ENCODE data around the gene CAB39L. TPM values are rescaled to one million over a fixed set of nuclear protein-coding genes. Genes with fewer than 3 reads are reported as not detected.

The CAB39L gene
- polyA plus RNA-seq, 1 of the 3 experiments (the other 2 are of a cell fraction) = 2.6 TPM

DNA sequence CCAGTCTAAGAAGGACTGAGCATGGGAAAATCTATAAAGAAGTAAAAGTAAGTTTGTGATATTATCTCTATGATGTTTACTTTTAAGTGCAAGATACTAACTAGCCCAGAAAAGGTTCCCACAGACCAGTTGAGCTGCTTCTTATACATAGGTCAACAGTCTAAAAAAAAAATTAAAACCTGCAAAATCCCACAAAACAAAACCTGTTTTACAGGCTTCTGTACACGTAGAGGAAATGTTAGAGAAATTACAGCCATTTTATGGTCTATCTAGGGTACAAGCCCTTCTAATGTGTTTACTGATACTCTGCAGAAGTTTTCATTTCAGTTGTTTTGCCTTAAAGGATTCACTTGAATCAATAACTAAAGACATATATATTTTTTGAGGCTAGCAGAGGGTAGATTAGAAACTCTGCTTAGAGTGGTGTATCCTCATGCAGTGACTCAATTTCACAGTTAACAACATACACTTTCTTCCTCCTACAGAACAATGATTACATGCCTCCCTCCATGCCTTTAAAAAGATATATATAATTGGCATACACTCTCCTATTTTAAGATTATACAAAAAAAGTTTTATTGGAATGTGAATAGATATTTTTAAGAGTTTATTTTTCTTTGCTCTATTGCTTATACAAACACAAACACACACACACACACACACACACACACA is 43.9 kb downstream of the CAB39L start:
- peaks cover 7% of the 10 kb centered on the region for H3K9me3 ChIP-seq
- H3K4me1 ChIP-seq (ENCODE audit: control insufficient read depth in 1 of 2, insufficient read depth in 2 of 2, low read depth in 1 of 2, low read length in 1 of 2) = no peaks in the 10 kb centered on the region
- H3K9ac ChIP-seq = no peak overlapping the region
- DNase-seq = no peak
- WGBS (ENCODE audit: low lambda C conversion rate) = 67% methylated on average over 1 of the region's 1 CpG
- H3K4me3 ChIP-seq (ENCODE audit: low read depth in 2 of 2, low read length in 1 of 2) = no peak overlapping the region
- no peaks in the 10 kb centered on the region for H3K79me2 ChIP-seq (ENCODE audit: insufficient read depth)
- no peak overlapping the region for H3K27ac ChIP-seq (ENCODE audit: low read depth in 2 of 2, low read length in 1 of 2)
- no peaks in the 10 kb centered on the region for H4K20me1 ChIP-seq (ENCODE audit: insufficient read depth)
- H3K27me3 ChIP-seq (ENCODE audit: insufficient read depth) = no peaks in the 10 kb centered on the region
- no peak overlapping the region for H2AFZ ChIP-seq (ENCODE audit: low read depth)
- ChIA-PET CTCF (no interaction called here), POLR2A (no interaction called here)
- no peaks in the 10 kb centered on the region for H3K9me2 ChIP-seq
- H3K4me2 ChIP-seq = no peak overlapping the region
- no peak for TF ChIP-seq FOXJ3 (CRISPR knock-in tag; IDR thresholded peaks at IDR 0.05)
- no peak for TF ChIP-seq EZH2phosphoT487 (IDR thresholded peaks at IDR 0.05; ENCODE audit: borderline replicate concordance, low read depth)
- H3F3A ChIP-seq (replicated peaks; ENCODE audit: insufficient read depth) = no peaks in the 10 kb centered on the region
- H3K36me3 ChIP-seq (replicated peaks in 1 of 2; ENCODE audit: control insufficient read depth in 1 of 2, insufficient read depth in 2 of 2, low read length in 1 of 2) = no peaks in the 10 kb centered on the region

DNA sequence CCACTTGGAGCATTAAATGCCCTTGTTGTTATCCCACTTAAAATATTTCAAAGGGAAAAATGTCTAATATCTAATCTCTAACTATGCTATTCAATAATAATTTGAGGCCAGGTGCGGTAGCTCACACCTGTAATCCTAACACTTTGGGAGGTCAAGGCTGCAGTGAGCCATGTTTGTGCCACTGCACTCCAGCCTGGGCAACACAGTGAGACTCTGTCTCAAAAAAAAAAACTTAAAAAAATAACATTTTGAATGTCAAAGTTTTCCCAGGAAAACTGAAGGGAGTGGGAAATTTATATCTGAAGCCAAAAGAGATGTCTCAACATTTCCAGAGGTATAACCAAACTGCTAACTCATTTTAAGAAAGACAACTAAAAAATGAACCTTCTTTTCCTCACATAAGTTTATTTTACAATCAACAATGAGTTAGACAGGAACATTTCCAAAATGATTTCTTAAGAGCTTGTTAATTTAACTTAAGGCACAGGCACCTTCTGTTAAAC is 47.9 kb downstream of the CAB39L start:
- H3K9me2 ChIP-seq = no peaks in the 10 kb centered on the region; the same call in 1 of the 2 replicates
- no peak overlapping the region for H3K27ac ChIP-seq (ENCODE audit: low read depth in 2 of 2, low read length in 1 of 2)
- H3K4me2 ChIP-seq = no peak overlapping the region
- TF ChIP-seq, protein P1, sequence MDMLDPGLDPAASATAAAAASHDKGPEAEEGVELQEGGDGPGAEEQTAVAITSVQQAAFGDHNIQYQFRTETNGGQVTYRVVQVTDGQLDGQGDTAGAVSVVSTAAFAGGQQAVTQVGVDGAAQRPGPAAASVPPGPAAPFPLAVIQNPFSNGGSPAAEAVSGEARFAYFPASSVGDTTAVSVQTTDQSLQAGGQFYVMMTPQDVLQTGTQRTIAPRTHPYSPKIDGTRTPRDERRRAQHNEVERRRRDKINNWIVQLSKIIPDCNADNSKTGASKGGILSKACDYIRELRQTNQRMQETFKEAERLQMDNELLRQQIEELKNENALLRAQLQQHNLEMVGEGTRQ (IDR thresholded peaks at IDR 0.05; ENCODE audit: borderline replicate concordance, low read depth, low read length) = no peak
- TF ChIP-seq POLR2AphosphoS5 (IDR thresholded peaks at IDR 0.05; ENCODE audit: low read depth, low read length) (no peak), FOXJ3 (CRISPR knock-in tag; IDR thresholded peaks at IDR 0.05) (no peak), MXI1 (IDR thresholded peaks at IDR 0.05; ENCODE audit: low read depth, low read length) (no peak), NRF1 (IDR thresholded peaks at IDR 0.05; ENCODE audit: low read depth, low read length) (no peak), CTCF (IDR thresholded peaks at IDR 0.05) (no peak), TAF1 (IDR thresholded peaks at IDR 0.05; ENCODE audit: borderline replicate concordance, low read depth, low read length) (no peak), FOSL2 (IDR thresholded peaks at IDR 0.05; ENCODE audit: borderline replicate concordance, low read depth) (no peak), TCF12 (IDR thresholded peaks at IDR 0.05) (no peak), RXRA (IDR thresholded peaks at IDR 0.05; ENCODE audit: borderline replicate concordance, low read depth) (no peak)
- TF ChIP-seq, protein P2, sequence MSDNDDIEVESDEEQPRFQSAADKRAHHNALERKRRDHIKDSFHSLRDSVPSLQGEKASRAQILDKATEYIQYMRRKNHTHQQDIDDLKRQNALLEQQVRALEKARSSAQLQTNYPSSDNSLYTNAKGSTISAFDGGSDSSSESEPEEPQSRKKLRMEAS (IDR thresholded peaks at IDR 0.05; ENCODE audit: low read depth) = no peak
- ChIA-PET POLR2A (no interaction called here), CTCF (no interaction called here)
- H3K79me2 ChIP-seq (ENCODE audit: insufficient read depth) = no peaks in the 10 kb centered on the region
- no peak for DNase-seq
- no peaks in the 10 kb centered on the region for H3K36me3 ChIP-seq (replicated peaks in 1 of 2; ENCODE audit: control insufficient read depth in 1 of 2, insufficient read depth in 2 of 2, low read length in 1 of 2)
- no peaks in the 10 kb centered on the region for H4K20me1 ChIP-seq (ENCODE audit: insufficient read depth)
- H3K4me1 ChIP-seq (ENCODE audit: control insufficient read depth in 1 of 2, insufficient read depth in 2 of 2, low read depth in 1 of 2, low read length in 1 of 2) = no peaks in the 10 kb centered on the region; a peak in 1 of 4 replicates
- WGBS (ENCODE audit: low lambda C conversion rate) = 100% methylated on average over 1 of the region's 1 CpG
- no peaks in the 10 kb centered on the region for H3K27me3 ChIP-seq (ENCODE audit: insufficient read depth)
- no peaks in the 10 kb centered on the region for H3K9me3 ChIP-seq
- no peak overlapping the region for H2AFZ ChIP-seq (ENCODE audit: low read depth)
- H3K4me3 ChIP-seq (ENCODE audit: low read depth in 2 of 2, low read length in 1 of 2) = no peak overlapping the region
- H3F3A ChIP-seq (replicated peaks; ENCODE audit: insufficient read depth) = no peaks in the 10 kb centered on the region
- H3K9ac ChIP-seq = no peak overlapping the region
